HS-5 (cell line): Measurements from ENCODE around the gene PRORP.
"Not testable (repeated sequence)": the region's sequence is repeated elsewhere in the genome, so short reads cannot be mapped to it uniquely, and the experiment has no call there.

ENCODE experiments used
- DNase-seq: peaks from one replicate; pipeline ENCODE4 v3.0.0-alpha.2; 2012; ENCODE audit warnings: low read depth

Gene PRORP

GRCh38 chr14:35121887-35122695 lies at the start of gene PRORP, which contains the start of gene PPP2R3C:
Gene PRORP, plus strand, starts transcription at chr14:35122552. Its CDS starts 694 bp downstream, at chr14:35123246.
Gene PPP2R3C, minus strand, starts transcription at chr14:35121990. Its CDS starts 31 bp downstream, at chr14:35121959.
- peak; percentile 93 for DNase-seq

GRCh38 chr14:35073486-35073885 lies 48.9 kb upstream of the PRORP start:
- no peak for DNase-seq

GRCh38 chr14:35078082-35078481 lies 44.3 kb upstream of the PRORP start:
- no peak for DNase-seq

- no peak for DNase-seq
These were observed 42.6 kb upstream of the PRORP start for GRCh38 chr14:35079742-35080141.

- DNase-seq: no peak
These were observed 38.7 kb upstream of the PRORP start for GRCh38 chr14:35083530-35084150.

GRCh38 chr14:35085441-35085840 lies 36.9 kb upstream of the PRORP start:
- no peak for DNase-seq

- DNase-seq: no peak
These were observed 33.8 kb upstream of the PRORP start for GRCh38 chr14:35088514-35088913.

GRCh38 chr14:35094645-35095044 lies 27.7 kb upstream of the PRORP start:
- DNase-seq: not testable (repeated sequence)

- no peak for DNase-seq
These were observed 14.5 kb upstream of the PRORP start for GRCh38 chr14:35107866-35108265.

GRCh38 chr14:35112641-35113040 lies 9.7 kb upstream of the PRORP start:
- no peak for DNase-seq

- DNase-seq: no peak
These were observed 8.9 kb upstream of the PRORP start for GRCh38 chr14:35113308-35113950.

GRCh38 chr14:35114036-35114435 lies 8.3 kb upstream of the PRORP start:
- no peak for DNase-seq

- no peak for DNase-seq
These were observed 6.1 kb upstream of the PRORP start for GRCh38 chr14:35116242-35116641.

- no peak for DNase-seq
These were observed 5.2 kb upstream of the PRORP start for GRCh38 chr14:35117112-35117511.

GRCh38 chr14:35121026-35121886 lies 1.1 kb upstream of the PRORP start:
- no peak for DNase-seq

- DNase-seq: no peak
These were observed 490 bp downstream of the PRORP start for GRCh38 chr14:35122696-35123387.

- no peak for DNase-seq
These were observed 994 bp downstream of the PRORP start for GRCh38 chr14:35123388-35123703.

GRCh38 chr14:35124127-35124526 lies 1.8 kb downstream of the PRORP start:
- DNase-seq: no peak

- DNase-seq: no peak
These were observed 11.4 kb downstream of the PRORP start for GRCh38 chr14:35133542-35134328.

- DNase-seq: no peak
These were observed 12.2 kb downstream of the PRORP start for GRCh38 chr14:35134329-35135123.
